DMS79 treated with DMSO at 0.1 percent for 48 hours (cell line): ENCODE measurements around the gene URAD.
"Not testable (repeated sequence)": the region's sequence is repeated elsewhere in the genome, so short reads cannot be mapped to it uniquely, and the experiment has no call there.

Experiments
- DNase-seq: peaks from one replicate; lab custom pipeline; 2025; lab: John Stamatoyannopoulos, UW

The URAD gene

GRCh38 chr13:27970382-27971235, 17.9 kb downstream of the URAD start:
- DNase-seq, result no peak

GRCh38 chr13:27969866-27970229, 18.6 kb downstream of the URAD start:
- no peak for DNase-seq

- DNase-seq, result no peak
Measured at GRCh38 chr13:27969082-27969865, 19.2 kb downstream of the URAD start, which contains the start of gene CDX2. CDX2 (minus strand) TSS chr13:27969315; CDS start chr13:27969006, 309 bp downstream.

GRCh38 chr13:27968316-27969081, 20.0 kb downstream of the URAD start:
- no peak for DNase-seq

GRCh38 chr13:27967736-27968315, 20.7 kb downstream of the URAD start:
- no peak for DNase-seq

GRCh38 chr13:27967203-27967735, 21.2 kb downstream of the URAD start:
- DNase-seq, result no peak

- DNase-seq, result no peak
Measured at GRCh38 chr13:27966641-27967202, 21.8 kb downstream of the URAD start.

GRCh38 chr13:27965740-27966640, 22.5 kb downstream of the URAD start:
- DNase-seq, result no peak

- no peak for DNase-seq
Measured at GRCh38 chr13:27965343-27965739, 23.2 kb downstream of the URAD start.

- DNase-seq, result no peak
Measured at GRCh38 chr13:27964741-27965323, 23.7 kb downstream of the URAD start.

GRCh38 chr13:27964206-27964605, 24.3 kb downstream of the URAD start:
- not testable (repeated sequence) for DNase-seq

GRCh38 chr13:27963491-27963890, 25.0 kb downstream of the URAD start:
- DNase-seq, result no peak

- no peak for DNase-seq
Measured at GRCh38 chr13:27962982-27963381, 25.5 kb downstream of the URAD start.

- DNase-seq, result no peak
Measured at GRCh38 chr13:27962128-27962841, 26.2 kb downstream of the URAD start.

GRCh38 chr13:27961227-27962085, 27.0 kb downstream of the URAD start:
- DNase-seq, result no peak

- DNase-seq, result no peak
Measured at GRCh38 chr13:27960362-27961226, 27.9 kb downstream of the URAD start.

GRCh38 chr13:27959976-27960361, 28.5 kb downstream of the URAD start:
- no peak for DNase-seq
